GM21737 (cell line): ENCODE data around the gene PKP2.

Experiments used
- ATAC-seq: cut with Tn5 transposase; IDR thresholded peaks from one replicate; pipeline ENCODE4 v1.9.1; 2021; ENCODE audit warnings: mild to moderate bottlenecking, moderate library complexity; ENCODE audit not compliant: unreplicated experiment

The PKP2 gene

GRCh38 chr12:32819424-32819823 is 77.2 kb downstream of the PKP2 start:
- ATAC-seq, result no peak

GRCh38 chr12:32811686-32812392 is 84.7 kb downstream of the PKP2 start:
- no peak for ATAC-seq

- no peak for ATAC-seq
Observed at GRCh38 chr12:32809846-32810245, 86.7 kb downstream of the PKP2 start.

GRCh38 chr12:32809196-32809595 is 87.4 kb downstream of the PKP2 start:
- ATAC-seq, result no peak

GRCh38 chr12:32804301-32804700 is 92.3 kb downstream of the PKP2 start:
- ATAC-seq, result no peak

- no peak for ATAC-seq
Observed at GRCh38 chr12:32801269-32801980, 95.2 kb downstream of the PKP2 start.

- ATAC-seq, result no peak
Observed at GRCh38 chr12:32794281-32794680, 102.3 kb downstream of the PKP2 start.

GRCh38 chr12:32789916-32790315 is 106.7 kb downstream of the PKP2 start:
- no peak for ATAC-seq

- ATAC-seq, result no peak
Observed at GRCh38 chr12:32789446-32789845, 107.1 kb downstream of the PKP2 start.

GRCh38 chr12:32788405-32788804 is 108.2 kb downstream of the PKP2 start:
- ATAC-seq, result no peak

- no peak for ATAC-seq
Observed at GRCh38 chr12:32785557-32785956, 111.0 kb downstream of the PKP2 start.

GRCh38 chr12:32783029-32783428 is 113.5 kb downstream of the PKP2 start:
- ATAC-seq, result no peak

GRCh38 chr12:32780071-32780470 is 116.5 kb downstream of the PKP2 start:
- ATAC-seq, result no peak

GRCh38 chr12:32777691-32778175 is 118.8 kb downstream of the PKP2 start:
- ATAC-seq, result no peak

GRCh38 chr12:32777159-32777558 is 119.4 kb downstream of the PKP2 start:
- ATAC-seq, result no peak

- no peak for ATAC-seq
Observed at GRCh38 chr12:32776258-32776657, 120.3 kb downstream of the PKP2 start.

- ATAC-seq, result no peak
Observed at GRCh38 chr12:32773691-32774090, 122.9 kb downstream of the PKP2 start.

GRCh38 chr12:32770141-32770540 is 126.4 kb downstream of the PKP2 start:
- ATAC-seq, result no peak

- no peak for ATAC-seq
Observed at GRCh38 chr12:32768518-32768917, 128.1 kb downstream of the PKP2 start.

GRCh38 chr12:32765906-32766305 is 130.7 kb downstream of the PKP2 start:
- ATAC-seq, result no peak

GRCh38 chr12:32761716-32762115 is 134.9 kb downstream of the PKP2 start:
- ATAC-seq, result peak; percentile 56

GRCh38 chr12:32757157-32757556 is 139.4 kb downstream of the PKP2 start:
- ATAC-seq, result no peak
